H1 (cell line): ENCODE results near the gene PPP1R15B. TPM values are rescaled to one million over a fixed set of nuclear protein-coding genes. Genes with fewer than 3 reads are reported as not detected.

ENCODE experiments used
- CTCF ChIA-PET: fragments of 300-600 bp; sonication (Branson Sonifier 250); formaldehyde crosslinking; loops from one replicate; lab custom pipeline; 2021; ENCODE audit not compliant: partially characterized antibody; lab: Charles Lee
- POLR2A ChIA-PET: fragments of 300-600 bp; sonication (Branson Sonifier 250); formaldehyde crosslinking; loops from one replicate; lab custom pipeline; 2021; ENCODE audit warnings: inconsistent platforms; ENCODE audit not compliant: partially characterized antibody; lab: Charles Lee
- DNase-seq, 2 experiments: peaks; one replicate each; pipeline versions ENCODE4 v3.0.0 to v3.0.0-alpha.2; 2010 to 2022; ENCODE audit warnings: low spot score in 2 of 2, low read depth in 1 of 2, mixed read lengths in 1 of 2
- FAIRE-seq: peaks from 2 replicates; lab custom pipeline; 2011; peaks lifted over from hg19 to GRCh38; lab: Jason Lieb, UNC
- H2AFZ ChIP-seq: 2 replicates; pipeline ENCODE4 v1.8.1; 2012; ENCODE audit warnings: low read length, inconsistent platforms
- H2AK5ac ChIP-seq: 2 replicates; pipeline ENCODE4 v1.6.1; 2013; ENCODE audit warnings: low read depth, low read length
- H2BK120ac ChIP-seq: replicated peaks from 2 replicates; pipeline ENCODE3; 2013; ENCODE audit warnings: low read depth, low read length, inconsistent platforms
- H2BK12ac ChIP-seq: 2 replicates; pipeline ENCODE4 v1.6.1; 2013; ENCODE audit warnings: low read depth, low read length
- H2BK15ac ChIP-seq: 2 replicates; pipeline ENCODE4 v1.6.1; 2013; ENCODE audit warnings: low read length
- H2BK20ac ChIP-seq: 2 replicates; pipeline ENCODE4 v1.6.1; 2013; ENCODE audit warnings: low read length
- H2BK5ac ChIP-seq: 2 replicates; pipeline ENCODE4 v1.6.1; 2013; ENCODE audit warnings: low read depth, low read length
- H3K14ac ChIP-seq: 2 replicates; pipeline ENCODE4 v1.6.1; 2013; ENCODE audit warnings: inconsistent platforms; ENCODE audit not compliant: insufficient read length
- H3K18ac ChIP-seq: 2 replicates; pipeline ENCODE4 v1.6.1; 2013; ENCODE audit warnings: low read length; ENCODE audit errors: extremely low read depth
- H3K23ac ChIP-seq: 2 replicates; pipeline ENCODE4 v1.6.1; 2013; ENCODE audit warnings: inconsistent platforms; ENCODE audit not compliant: insufficient read length
- H3K23me2 ChIP-seq: 2 replicates; pipeline ENCODE4 v1.6.1; 2013; ENCODE audit warnings: low read depth, low read length
- H3K27ac ChIP-seq: 2 replicates; pipeline ENCODE4 v1.6.1; 2011; ENCODE audit warnings: low read depth, low read length, inconsistent platforms
- H3K27me3 ChIP-seq, 4 experiments: replicated peaks in 1 of 4; 1 replicate in 1 of 4; 2 replicates in 3 of 4; pipeline versions ENCODE4 v1.6.1 to v1.8.1; 2011 to 2013; ENCODE audit warnings: low read length in 3 of 4, mild to moderate bottlenecking in 3 of 4, inconsistent platforms in 2 of 4, mixed read lengths in 2 of 4, moderate library complexity in 1 of 4; ENCODE audit not compliant: control insufficient read depth in 3 of 4, insufficient read depth in 3 of 4; ENCODE audit errors: extremely low read depth in 1 of 4
- H3K36me3 ChIP-seq, 4 experiments: 2 replicates each; pipeline versions ENCODE4 v1.6.1 to v1.8.1; 2011 to 2013; ENCODE audit warnings: mild to moderate bottlenecking in 4 of 4, low read length in 3 of 4, moderate library complexity in 2 of 4, control low read depth in 1 of 4, inconsistent platforms in 1 of 4; ENCODE audit not compliant: insufficient read depth in 4 of 4, control insufficient read depth in 2 of 4
- H3K4ac ChIP-seq: replicated peaks from 2 replicates; pipeline ENCODE3; 2013; ENCODE audit warnings: low read length, low read depth, mixed read lengths, inconsistent platforms; ENCODE audit not compliant: insufficient read length
- H3K4me1 ChIP-seq, 4 experiments: replicated peaks in 1 of 4; 1 replicate in 1 of 4; 2 replicates in 3 of 4; pipeline versions ENCODE4 v1.6.1 to v1.8.1; 2011 to 2013; ENCODE audit warnings: low read length in 3 of 4, inconsistent platforms in 2 of 4, mixed read lengths in 1 of 4; ENCODE audit not compliant: insufficient read depth in 4 of 4, control insufficient read depth in 3 of 4
- H3K4me2 ChIP-seq, 2 experiments: 2 replicates each; pipeline versions ENCODE4 v1.6.1 to v1.8.1; 2011 to 2013; ENCODE audit warnings: low read depth in 2 of 2, low read length in 2 of 2, control low read depth in 1 of 2, inconsistent platforms in 1 of 2, mild to moderate bottlenecking in 1 of 2; ENCODE audit not compliant: insufficient read depth in 1 of 2
- H3K4me3 ChIP-seq, 4 experiments: fragments of 200-600, 300-600 bp in 1 of 4; sonication (generic), shearing (Covaris generic), sonication (Bioruptor Twin) in 1 of 4; 2 replicates each; pipeline versions ENCODE4 v1.5.1 to v1.8.1; 2011 to 2016; ENCODE audit warnings: low read length in 4 of 4, low read depth in 3 of 4, control low read depth in 2 of 4, inconsistent platforms in 2 of 4, mild to moderate bottlenecking in 2 of 4, mixed read lengths in 1 of 4, moderate library complexity in 1 of 4; ENCODE audit not compliant: insufficient read depth in 2 of 4; ENCODE audit errors: extremely low read depth in 1 of 4
- H3K56ac ChIP-seq: replicated peaks from 2 replicates; pipeline ENCODE3; 2013; ENCODE audit warnings: low read depth, mild to moderate bottlenecking, mixed read lengths, low read length, inconsistent platforms; ENCODE audit not compliant: insufficient read length
- H3K79me1 ChIP-seq: 2 replicates; pipeline ENCODE4 v1.6.1; 2013; ENCODE audit warnings: low read depth, low read length, control low read depth
- H3K79me2 ChIP-seq, 2 experiments: 2 replicates each; pipeline versions ENCODE4 v1.6.1 to v1.8.1; 2012 to 2013; ENCODE audit warnings: low read length in 2 of 2, mild to moderate bottlenecking in 2 of 2, inconsistent platforms in 1 of 2; ENCODE audit not compliant: insufficient read depth in 2 of 2, control insufficient read depth in 1 of 2
- H3K9ac ChIP-seq, 4 experiments: replicated peaks in 1 of 4; 1 replicate in 1 of 4; 2 replicates in 3 of 4; pipeline versions ENCODE4 v1.6.1 to v1.8.1; 2011 to 2013; ENCODE audit warnings: low read depth in 3 of 4, low read length in 3 of 4, control low read depth in 2 of 4, mild to moderate bottlenecking in 2 of 4, moderate library complexity in 2 of 4, inconsistent platforms in 1 of 4; ENCODE audit errors: extremely low read depth in 1 of 4
- H3K9me3 ChIP-seq, 2 experiments: 2 replicates each; pipeline versions ENCODE4 v1.6.1 to v1.8.1; 2012 to 2013; ENCODE audit warnings: mild to moderate bottlenecking in 2 of 2, moderate library complexity in 2 of 2, control low read depth in 1 of 2, inconsistent platforms in 1 of 2, low read depth in 1 of 2, low read length in 1 of 2, mixed read lengths in 1 of 2; ENCODE audit not compliant: insufficient read depth in 2 of 2
- H4K20me1 ChIP-seq, 2 experiments: replicated peaks in 1 of 2; 2 replicates each; pipeline versions ENCODE3 to v1.8.1; 2011 to 2013; ENCODE audit warnings: inconsistent platforms in 2 of 2, low read length in 2 of 2, mild to moderate bottlenecking in 1 of 2; ENCODE audit not compliant: insufficient read depth in 2 of 2, control insufficient read depth in 1 of 2
- H4K5ac ChIP-seq: 2 replicates; pipeline ENCODE4 v1.6.1; 2013; ENCODE audit warnings: low read length, low read depth, mixed read lengths, inconsistent platforms; ENCODE audit not compliant: insufficient read length
- H4K8ac ChIP-seq: 2 replicates; pipeline ENCODE4 v1.8.0; 2013; ENCODE audit warnings: mild to moderate bottlenecking, moderate library complexity, low read length, inconsistent platforms; ENCODE audit not compliant: insufficient read depth; ENCODE audit errors: extremely low read depth
- H4K91ac ChIP-seq: replicated peaks from 2 replicates; pipeline ENCODE3; 2013; ENCODE audit warnings: low read length, mixed read lengths, inconsistent platforms; ENCODE audit not compliant: insufficient read length
- CREB1 ChIP-seq: IDR thresholded peaks from 2 replicates; pipeline ENCODE4 v1.6.1; 2012; ENCODE audit warnings: inconsistent platforms
- EGR1 ChIP-seq: IDR thresholded peaks from 2 replicates; pipeline ENCODE4 v1.6.1; 2011; ENCODE audit warnings: low read depth, low read length, borderline replicate concordance
- EZH2 ChIP-seq: fragments of 200-600 bp; sonication (generic); IDR thresholded peaks from 2 replicates; pipeline ENCODE4 v1.7.1; 2012; ENCODE audit warnings: low read depth, mild to moderate bottlenecking, moderate library complexity, low read length, inconsistent platforms; ENCODE audit not compliant: severe bottlenecking
- HDAC2 ChIP-seq, 2 experiments: fragments of 300-600 bp in 1 of 2; sonication (generic) in 1 of 2; IDR thresholded peaks; 2 replicates each; pipeline ENCODE4 v1.6.1; 2011 to 2012; ENCODE audit warnings: low read depth in 2 of 2, low read length in 2 of 2, mild to moderate bottlenecking in 2 of 2, moderate library complexity in 2 of 2, borderline replicate concordance in 1 of 2, inconsistent platforms in 1 of 2
- KDM1A ChIP-seq: fragments of 200-600, 300-600 bp; sonication (generic); IDR thresholded peaks from 2 replicates; pipeline ENCODE4 v1.7.1; 2016; ENCODE audit warnings: mild to moderate bottlenecking, low read length, borderline replicate concordance
- MAFK ChIP-seq: IDR thresholded peaks from 2 replicates; pipeline ENCODE4 v1.6.1; 2012; ENCODE audit warnings: low read depth, mild to moderate bottlenecking, improper control_type of control experiment, low read length
- MAX ChIP-seq: IDR thresholded peaks from 2 replicates; pipeline ENCODE4 v1.6.1; 2012; ENCODE audit warnings: inconsistent platforms
- RXRA ChIP-seq: IDR thresholded peaks from 2 replicates; pipeline ENCODE4 v1.6.1; 2011; ENCODE audit warnings: low read depth, mild to moderate bottlenecking, low read length, moderate library complexity; ENCODE audit not compliant: insufficient read depth
- SUZ12 ChIP-seq: fragments of 200-600 bp; sonication (generic); IDR thresholded peaks from 2 replicates; pipeline ENCODE4 v1.6.1; 2012; ENCODE audit warnings: mild to moderate bottlenecking, inconsistent platforms, low read length, moderate library complexity, mixed read lengths
- TAF1 ChIP-seq: IDR thresholded peaks from 2 replicates; pipeline ENCODE4 v1.6.1; 2011; ENCODE audit warnings: mild to moderate bottlenecking, low read depth, low read length
- TEAD4 ChIP-seq: IDR thresholded peaks from 2 replicates; pipeline ENCODE4 v1.6.1; 2012; ENCODE audit warnings: low read depth, low read length, inconsistent platforms, mixed read lengths
- ZNF274 ChIP-seq: IDR thresholded peaks from 2 replicates; pipeline ENCODE4 v1.7.0; 2012; ENCODE audit warnings: low read length, borderline replicate concordance; ENCODE audit errors: extremely low read depth
- WGBS, 2 experiments: shearing (Covaris generic) in 1 of 2; methylation state at CpG; one replicate each; pipeline versions ENCODE4 v1.1.6 to v1.1.7; 2013 to 2015; ENCODE audit warnings: low lambda C conversion rate in 2 of 2, mixed read lengths in 2 of 2, inconsistent platforms in 1 of 2, low coverage in 1 of 2, missing lambda C conversion rate in 1 of 2; ENCODE audit not compliant: insufficient replicate concordance in 2 of 2, insufficient coverage in 1 of 2, insufficient read length in 1 of 2; ENCODE audit errors: extremely low coverage in 1 of 2, missing lambda C conversion rate in 1 of 2; 5-methylcytosine and 5-hydroxymethylcytosine counted together
- polyA plus RNA-seq, 7 experiments: library from polyadenylated mRNA; depleted of rRNA in 3 of 7; stranded (reverse) in 5 of 7; unstranded in 2 of 7; fragments of >200 nt in 5 of 7; fragments of 200-250 nt in 2 of 7; gene quantifications; 1 replicate in 5 of 7; 2 replicates in 1 of 7; 4 replicates in 1 of 7; pipeline versions ENCODE4 v1.2.1 to v1.2.3, GENCODE V29; 2011 to 2013; ENCODE audit warnings: missing spikeins in 2 of 7, mixed read lengths in 2 of 7
- total RNA-seq: library from RNA; stranded (reverse); fragmentation: NEBNext Ultra II Directional; extraction: Animal tissue kit (Norgen Biotek cat#: 25700); gene quantifications from 2 replicates; pipeline ENCODE4 v1.2.1, GENCODE V29; 2021
- TF ChIP-seq, protein P1 (sequence below): IDR thresholded peaks from 2 replicates; pipeline ENCODE4 v1.6.1; 2011; ENCODE audit warnings: low read length, improper control_type of control experiment

The PPP1R15B gene
- total and polyA plus RNA-seq, 2 of the 8 experiments (the other 6 are each of a cell fraction or from before 2014, with no cell fraction given): 14.4 to 72.2 TPM

- CTCF ChIA-PET: interaction anchor here (1.5 to 47.3 kb wide), 5 partner anchors 13 to 118 kb away, joined by 4 to 2124 read pairs (median 54); partner anchors contain the start of genes MDM4 and PIK3C2B
- no peak overlapping the region for H4K8ac ChIP-seq
- H4K91ac ChIP-seq: no peak overlapping the region
- no peak overlapping the region for H2BK5ac ChIP-seq
- H3K23ac ChIP-seq: no peak overlapping the region
- no peaks in the 10 kb centered on the region for H3K9me3 ChIP-seq
- H2BK15ac ChIP-seq: no peak overlapping the region
- 0 out of 7 replicates have a peak, but pooled peaks cover 0 to 2% (median 0%) of the 10 kb centered on the region in 4 experiments for H3K4me1 ChIP-seq
- peaks cover 0 to 17% (median 7%) of the 10 kb centered on the region in 4 experiments; a peak in 5 of 8 replicates for H3K36me3 ChIP-seq
- no peaks in the 10 kb centered on the region for H3K23me2 ChIP-seq
- POLR2A ChIA-PET: no interaction called here
- FAIRE-seq (no peak), DNase-seq (no peak)
- no peak overlapping the region for H3K9ac ChIP-seq
- no peaks in the 10 kb centered on the region for H3K79me1 ChIP-seq
- no peak overlapping the region for H2BK20ac ChIP-seq
- no peak overlapping the region for H3K4me2 ChIP-seq
- no peaks in the 10 kb centered on the region for H3K27me3 ChIP-seq
- no peak overlapping the region for H3K56ac ChIP-seq
- H3K18ac ChIP-seq: no peak overlapping the region
- no peak overlapping the region for H2AFZ ChIP-seq
- no peak overlapping the region for H3K4me3 ChIP-seq
- WGBS, 2 experiments: 94% methylated on average over 2 of the region's 2 CpGs; no CpG with 5 or more reads in 1 of the 2 experiments
- H2BK120ac ChIP-seq: no peak overlapping the region
- no peak overlapping the region for H3K14ac ChIP-seq
- H3K4ac ChIP-seq: no peak overlapping the region
- H4K5ac ChIP-seq: no peak overlapping the region
- H2BK12ac ChIP-seq: no peak overlapping the region
- H3K27ac ChIP-seq: no peak overlapping the region
- peaks cover 0 to 4% of the 10 kb centered on the region in 2 experiments for H4K20me1 ChIP-seq
- H3K79me2 ChIP-seq: no peaks in the 10 kb centered on the region
- H2AK5ac ChIP-seq: no peak overlapping the region
- no peak for TF ChIP-seq KDM1A
- no peak for TF ChIP-seq CREB1
- TF ChIP-seq MAFK: no peak
- no peak for TF ChIP-seq ZNF274
- TF ChIP-seq, protein P1, sequence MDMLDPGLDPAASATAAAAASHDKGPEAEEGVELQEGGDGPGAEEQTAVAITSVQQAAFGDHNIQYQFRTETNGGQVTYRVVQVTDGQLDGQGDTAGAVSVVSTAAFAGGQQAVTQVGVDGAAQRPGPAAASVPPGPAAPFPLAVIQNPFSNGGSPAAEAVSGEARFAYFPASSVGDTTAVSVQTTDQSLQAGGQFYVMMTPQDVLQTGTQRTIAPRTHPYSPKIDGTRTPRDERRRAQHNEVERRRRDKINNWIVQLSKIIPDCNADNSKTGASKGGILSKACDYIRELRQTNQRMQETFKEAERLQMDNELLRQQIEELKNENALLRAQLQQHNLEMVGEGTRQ: no peak
- no peak for TF ChIP-seq HDAC2 (IDR thresholded peaks at IDR 0.05; ENCODE audit: borderline replicate concordance in 1 of 2, low read depth in 2 of 2, low read length in 2 of 2)
- no peak for TF ChIP-seq TEAD4
- TF ChIP-seq TAF1: no peak
- no peak for TF ChIP-seq SUZ12
- no peak for TF ChIP-seq RXRA
- no peak for TF ChIP-seq EZH2
- no peak for TF ChIP-seq EGR1
- TF ChIP-seq MAX: no peak
Observed at GRCh38 chr1:204432708-204433107, 21.1 kb upstream of the PPP1R15B start.
